Thymus (tissue), 11 donors: ENCODE measurements around the gene PLB1. TPM values are rescaled to one million over a fixed set of nuclear protein-coding genes. Genes with fewer than 3 reads are reported as not detected.

Experiments used
- DNase-seq, 9 donors: peaks; one replicate each; pipeline ENCODE4 v3.0.0-alpha.2; 2013; ENCODE audit warnings: low spot score in 9 of 9, low read depth in 6 of 9, missing footprints in 1 of 9
- H3K27ac ChIP-seq, 2 donors: one replicate each; pipeline ENCODE4 v1.5.1; 2013; ENCODE audit warnings: control low read depth in 1 of 2, low read depth in 1 of 2, low read length in 1 of 2, mild to moderate bottlenecking in 1 of 2, moderate library complexity in 1 of 2
- H3K27me3 ChIP-seq, 2 donors: one replicate each; pipeline ENCODE4 v1.5.1; 2013; ENCODE audit warnings: low read length in 1 of 2; ENCODE audit not compliant: control insufficient read depth in 2 of 2, insufficient read depth in 1 of 2
- H3K36me3 ChIP-seq, 2 donors: one replicate each; pipeline ENCODE4 v1.5.1; 2013; ENCODE audit warnings: low read length in 1 of 2, mild to moderate bottlenecking in 1 of 2, moderate library complexity in 1 of 2; ENCODE audit not compliant: control insufficient read depth in 2 of 2, insufficient read depth in 2 of 2
- H3K4me1 ChIP-seq, 2 donors: one replicate each; pipeline ENCODE4 v1.5.1; 2013; ENCODE audit warnings: low read length in 2 of 2; ENCODE audit not compliant: control insufficient read depth in 2 of 2, insufficient read depth in 2 of 2
- H3K4me3 ChIP-seq, 2 donors: one replicate each; pipeline ENCODE4 v1.5.1; 2013; ENCODE audit warnings: low read length in 2 of 2, control low read depth in 1 of 2, mild to moderate bottlenecking in 1 of 2
- H3K9me3 ChIP-seq, 2 donors: one replicate each; pipeline ENCODE4 v1.5.1; 2013; ENCODE audit warnings: low read length in 1 of 2, mild to moderate bottlenecking in 1 of 2; ENCODE audit not compliant: control insufficient read depth in 2 of 2, insufficient read depth in 1 of 2
- WGBS: extraction: QIAGEN DNeasy Blood & Tissue Kit; methylation state at CpG from one replicate; pipeline ENCODE4 v1.1.7; 2013; 5-methylcytosine and 5-hydroxymethylcytosine counted together
- polyA plus RNA-seq: library from polyadenylated mRNA; stranded (reverse); fragments of 200-250 nt; gene quantifications from one replicate; pipeline ENCODE4 v1.2.3, GENCODE V29; 2013
- total RNA-seq: library from RNA; stranded (reverse); fragments of 120-200 nt; gene quantifications from one replicate; pipeline ENCODE4 v1.2.4, GENCODE V29; 2013
- donor health status: healthy.

Gene PLB1
- total and polyA plus RNA-seq, 2 donors = 1.8 to 2.3 TPM

- no peak overlapping the region for H3K27ac ChIP-seq
- DNase-seq = no peak
- H3K4me1 ChIP-seq = no peaks in the 10 kb centered on the region
- H3K27me3 ChIP-seq = no peaks in the 10 kb centered on the region
- no peak overlapping the region for H3K4me3 ChIP-seq
- no peaks in the 10 kb centered on the region for H3K9me3 ChIP-seq
- WGBS = 98% methylated on average over 3 of the region's 3 CpGs
- no peaks in the 10 kb centered on the region for H3K36me3 ChIP-seq
Observed at GRCh38 chr2:28693223-28693622, 197.4 kb downstream of the PLB1 start.

Other genes with a start within 250 kb of the PLB1 start
- 6.0 TPM for gene FOSL2, start 103.2 kb upstream of the PLB1 start, total RNA-seq
- 37.1 TPM for gene FOSL2, start 103.2 kb upstream of the PLB1 start, polyA plus RNA-seq